SH-SY5Y (cell line): ENCODE measurements around the gene IP6K3.

ENCODE experiments used
- GATA2 ChIP-seq: IDR thresholded peaks from 2 replicates; pipeline ENCODE4 v1.6.1; 2011; ENCODE audit warnings: mild to moderate bottlenecking, low read depth, low read length
- GATA3 ChIP-seq: IDR thresholded peaks from 2 replicates; pipeline ENCODE4 v1.6.1; 2011; ENCODE audit warnings: low read depth, mild to moderate bottlenecking, low read length, moderate library complexity

- TF ChIP-seq GATA2 (no peak), GATA3 (no peak)
Measured at GRCh38 chr6:33689148-33689494, 57.6 kb downstream of the IP6K3 start.
